IPS-18c (cell line): Measurements from ENCODE around the gene SPAAR.

Experiments used
- H3K4me3 ChIP-seq: 2 replicates; pipeline ENCODE4 v1.7.0; 2013; ENCODE audit warnings: low read depth, mild to moderate bottlenecking, low read length, moderate library complexity; ENCODE audit not compliant: insufficient read depth
- H3K9me3 ChIP-seq: one replicate; pipeline ENCODE4 v1.6.1; 2013; ENCODE audit warnings: mild to moderate bottlenecking, low read length, moderate library complexity; ENCODE audit not compliant: control insufficient read depth, insufficient read depth

Gene SPAAR

GRCh38 chr9:35935755-35936509, 26.6 kb downstream of the SPAAR start:
- Histone ChIP-seq H3K9me3 (no peaks in the 10 kb centered on the region), H3K4me3 (no peak overlapping the region)

GRCh38 chr9:35937227-35937626, 27.9 kb downstream of the SPAAR start:
- Histone ChIP-seq H3K4me3 (no peak overlapping the region), H3K9me3 (no peaks in the 10 kb centered on the region)

GRCh38 chr9:35938474-35939356, 29.4 kb downstream of the SPAAR start:
- Histone ChIP-seq H3K9me3 (no peaks in the 10 kb centered on the region), H3K4me3 (no peak overlapping the region)

- no peak overlapping the region for H3K4me3 ChIP-seq
- no peaks in the 10 kb centered on the region for H3K9me3 ChIP-seq
Observed at GRCh38 chr9:35939679-35940250, 30.5 kb downstream of the SPAAR start.

GRCh38 chr9:35940458-35941407, 31.4 kb downstream of the SPAAR start:
- Histone ChIP-seq H3K9me3 (no peaks in the 10 kb centered on the region), H3K4me3 (no peak overlapping the region)

- no peaks in the 10 kb centered on the region for H3K9me3 ChIP-seq
- no peak overlapping the region for H3K4me3 ChIP-seq
Observed at GRCh38 chr9:35942286-35942685, 33.0 kb downstream of the SPAAR start.

GRCh38 chr9:35944173-35944572, 34.9 kb downstream of the SPAAR start:
- Histone ChIP-seq H3K4me3 (no peak overlapping the region), H3K9me3 (no peaks in the 10 kb centered on the region)

- Histone ChIP-seq H3K9me3 (no peaks in the 10 kb centered on the region), H3K4me3 (no peak overlapping the region)
Observed at GRCh38 chr9:35944841-35945240, 35.6 kb downstream of the SPAAR start.

GRCh38 chr9:35945341-35946018, 36.2 kb downstream of the SPAAR start:
- Histone ChIP-seq H3K9me3 (no peaks in the 10 kb centered on the region), H3K4me3 (no peak overlapping the region)

GRCh38 chr9:35948451-35948850, 39.2 kb downstream of the SPAAR start:
- no peaks in the 10 kb centered on the region for H3K9me3 ChIP-seq
- H3K4me3 ChIP-seq = no peak overlapping the region

GRCh38 chr9:35948901-35949318, 39.6 kb downstream of the SPAAR start:
- H3K4me3 ChIP-seq = no peak overlapping the region
- no peaks in the 10 kb centered on the region for H3K9me3 ChIP-seq

GRCh38 chr9:35951736-35952135, 42.4 kb downstream of the SPAAR start:
- Histone ChIP-seq H3K4me3 (no peak overlapping the region), H3K9me3 (no peaks in the 10 kb centered on the region)

- Histone ChIP-seq H3K9me3 (no peaks in the 10 kb centered on the region), H3K4me3 (no peak overlapping the region)
Observed at GRCh38 chr9:35952526-35953191, 43.4 kb downstream of the SPAAR start.

GRCh38 chr9:35954942-35955546, 45.8 kb downstream of the SPAAR start:
- H3K9me3 ChIP-seq = no peaks in the 10 kb centered on the region
- no peak overlapping the region for H3K4me3 ChIP-seq

- H3K4me3 ChIP-seq = no peak overlapping the region
- H3K9me3 ChIP-seq = no peaks in the 10 kb centered on the region
Observed at GRCh38 chr9:35956651-35957050, 47.4 kb downstream of the SPAAR start.
